ENCODE data around the gene DAB2.

- no peak for TF ChIP-seq YY1 (tag by site-specific recombination; IDR thresholded peaks at IDR 0.05)
- TF ChIP-seq CTCF (tag by site-specific recombination; IDR thresholded peaks at IDR 0.05) = no peak
- TF ChIP-seq ZNF76 (tag by site-specific recombination; IDR thresholded peaks at IDR 0.05; ENCODE audit: borderline replicate concordance, low read depth) = no peak
- no peak for TF ChIP-seq ZNF626 (tag by site-specific recombination; IDR thresholded peaks at IDR 0.05)
- no peak for TF ChIP-seq ZNF24 (tag by site-specific recombination; IDR thresholded peaks at IDR 0.05)
- TF ChIP-seq PRDM10 (tag by site-specific recombination; IDR thresholded peaks at IDR 0.05) = no peak
- TF ChIP-seq ZNF37A (tag by site-specific recombination; IDR thresholded peaks at IDR 0.05) = no peak
- no peak for TF ChIP-seq GFI1B (tag by site-specific recombination; IDR thresholded peaks at IDR 0.05)
- TF ChIP-seq KLF9 (tag by site-specific recombination; IDR thresholded peaks at IDR 0.05; ENCODE audit: low read depth) = no peak
Observed at GRCh38 chr5:39369123-39369815, 55.5 kb downstream of the DAB2 start.

All from HEK293 (cell line).